ENCODE measurements around the gene SPART. TPM values are rescaled to one million over a fixed set of nuclear protein-coding genes. Genes with fewer than 3 reads are reported as not detected.

SPART gene
- polyA plus RNA-seq, 1 of the 3 experiments (the other 2 are of a cell fraction): 4.8 TPM

DNA sequence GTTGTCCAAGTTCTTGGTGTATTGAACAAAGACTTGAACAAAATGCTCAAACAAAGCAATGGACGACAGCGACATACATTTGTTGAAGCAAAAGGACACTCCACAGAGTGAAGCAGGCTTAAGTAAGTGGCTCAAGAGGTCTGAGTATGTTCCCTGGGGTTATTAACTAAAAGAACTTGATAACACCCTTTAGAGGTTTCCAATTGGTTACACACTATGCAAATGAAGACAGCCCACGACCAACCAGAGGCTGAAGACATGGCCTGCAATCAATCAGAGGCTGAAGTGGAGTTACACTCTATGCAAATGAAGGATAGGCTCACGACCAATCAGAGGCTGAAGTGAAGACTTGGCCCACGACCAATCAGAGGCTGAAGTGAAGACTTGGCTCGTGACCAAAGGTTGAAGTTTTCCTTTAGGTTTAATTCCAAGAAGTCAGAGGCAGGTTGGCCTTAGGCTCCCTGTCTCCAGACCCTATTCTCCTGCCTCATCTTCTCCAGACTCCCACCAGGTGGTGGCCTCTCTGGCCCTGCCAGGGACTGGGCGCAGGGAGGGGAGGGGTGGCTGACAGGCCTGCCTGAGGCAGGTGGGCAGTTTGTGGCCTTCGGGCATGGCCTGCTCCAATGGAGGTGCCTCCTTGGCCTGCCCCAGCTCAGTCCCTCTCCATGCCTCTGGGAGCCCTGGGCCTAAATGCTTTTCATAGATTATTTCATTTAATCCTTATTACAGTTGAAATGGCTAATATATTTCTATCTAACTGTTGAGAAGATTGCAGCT, 86.6 kb downstream of the SPART start:
- 61% methylated on average over 7 of the region's 8 CpGs for WGBS (ENCODE audit: low lambda C conversion rate)
- POLR2A ChIA-PET: no interaction called here
- H2AFZ ChIP-seq (ENCODE audit: low read depth): no peak overlapping the region
- no peak for DNase-seq
- no peak overlapping the region for H3K4me3 ChIP-seq (ENCODE audit: low read depth in 2 of 2, low read length in 1 of 2)
- H3K27me3 ChIP-seq (ENCODE audit: insufficient read depth): no peaks in the 10 kb centered on the region
- H3K9me3 ChIP-seq: no peaks in the 10 kb centered on the region
- CTCF ChIA-PET: interaction anchor here (0.6 kb wide), 1 partner anchor 260 kb away, joined by 3 read pairs; no protein-coding TSS in a partner anchor
- H3K27ac ChIP-seq (ENCODE audit: low read depth in 2 of 2, low read length in 1 of 2): no peak overlapping the region
- H3K4me1 ChIP-seq (ENCODE audit: control insufficient read depth in 1 of 2, insufficient read depth in 2 of 2, low read depth in 1 of 2, low read length in 1 of 2): no peaks in the 10 kb centered on the region
- H3K9ac ChIP-seq: no peak overlapping the region
- H3K79me2 ChIP-seq (ENCODE audit: insufficient read depth): no peaks in the 10 kb centered on the region
- no peak overlapping the region for H3K4me2 ChIP-seq
- TF ChIP-seq, protein P1, sequence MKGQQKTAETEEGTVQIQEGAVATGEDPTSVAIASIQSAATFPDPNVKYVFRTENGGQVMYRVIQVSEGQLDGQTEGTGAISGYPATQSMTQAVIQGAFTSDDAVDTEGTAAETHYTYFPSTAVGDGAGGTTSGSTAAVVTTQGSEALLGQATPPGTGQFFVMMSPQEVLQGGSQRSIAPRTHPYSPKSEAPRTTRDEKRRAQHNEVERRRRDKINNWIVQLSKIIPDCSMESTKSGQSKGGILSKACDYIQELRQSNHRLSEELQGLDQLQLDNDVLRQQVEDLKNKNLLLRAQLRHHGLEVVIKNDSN (IDR thresholded peaks at IDR 0.05; ENCODE audit: borderline replicate concordance, low read depth): no peak
- TF ChIP-seq RFX5 (IDR thresholded peaks at IDR 0.05; ENCODE audit: low read length): no peak
- no peaks in the 10 kb centered on the region for H3K9me2 ChIP-seq
- H3F3A ChIP-seq (replicated peaks; ENCODE audit: insufficient read depth): no peaks in the 10 kb centered on the region
- no peaks in the 10 kb centered on the region for H3K36me3 ChIP-seq (replicated peaks in 1 of 2; ENCODE audit: control insufficient read depth in 1 of 2, insufficient read depth in 2 of 2, low read length in 1 of 2)
- H4K20me1 ChIP-seq (ENCODE audit: insufficient read depth): no peaks in the 10 kb centered on the region

DNA sequence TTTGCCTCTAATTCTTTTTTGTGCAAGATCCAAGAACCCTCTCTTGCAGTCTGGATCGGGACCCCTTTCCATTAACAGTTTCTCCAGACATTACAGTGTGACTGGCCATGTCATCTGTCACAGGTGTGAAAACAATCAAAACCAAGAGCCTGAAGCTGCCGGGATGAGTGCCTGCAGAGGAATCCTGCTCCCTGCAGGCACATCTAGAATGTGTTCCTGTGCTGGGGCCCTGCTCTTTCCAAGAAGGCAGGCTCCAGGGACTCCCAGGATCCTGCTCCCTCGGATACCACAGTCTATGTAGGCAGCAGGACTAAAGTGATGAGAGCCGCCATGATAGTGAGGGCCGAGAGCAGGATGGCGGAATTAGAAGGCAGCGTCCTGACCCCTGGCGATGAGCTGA, 87.4 kb downstream of the SPART start:
- H3K4me3 ChIP-seq (ENCODE audit: low read depth in 2 of 2, low read length in 1 of 2): no peak overlapping the region
- WGBS (ENCODE audit: low lambda C conversion rate): 70% methylated on average over 8 of the region's 8 CpGs
- H3K27me3 ChIP-seq (ENCODE audit: insufficient read depth): no peaks in the 10 kb centered on the region
- TF ChIP-seq GATA2 (CRISPR knock-in tag; IDR thresholded peaks at IDR 0.05): no peak
- TF ChIP-seq, protein P2, sequence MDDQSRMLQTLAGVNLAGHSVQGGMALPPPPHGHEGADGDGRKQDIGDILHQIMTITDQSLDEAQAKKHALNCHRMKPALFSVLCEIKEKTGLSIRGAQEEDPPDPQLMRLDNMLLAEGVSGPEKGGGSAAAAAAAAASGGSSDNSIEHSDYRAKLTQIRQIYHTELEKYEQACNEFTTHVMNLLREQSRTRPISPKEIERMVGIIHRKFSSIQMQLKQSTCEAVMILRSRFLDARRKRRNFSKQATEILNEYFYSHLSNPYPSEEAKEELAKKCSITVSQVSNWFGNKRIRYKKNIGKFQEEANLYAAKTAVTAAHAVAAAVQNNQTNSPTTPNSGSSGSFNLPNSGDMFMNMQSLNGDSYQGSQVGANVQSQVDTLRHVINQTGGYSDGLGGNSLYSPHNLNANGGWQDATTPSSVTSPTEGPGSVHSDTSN (IDR thresholded peaks at IDR 0.05): no peak
- TF ChIP-seq SIN3A (IDR thresholded peaks at IDR 0.05; ENCODE audit: borderline replicate concordance, low read depth, low read length): no peak
- no peak for TF ChIP-seq TEAD4 (IDR thresholded peaks at IDR 0.05; ENCODE audit: borderline replicate concordance, insufficient read depth)
- TF ChIP-seq NFIC (IDR thresholded peaks at IDR 0.05; ENCODE audit: borderline replicate concordance): no peak
- TF ChIP-seq CHD2 (IDR thresholded peaks at IDR 0.05; ENCODE audit: low read length, partially characterized antibody): no peak
- TF ChIP-seq FOSL2 (IDR thresholded peaks at IDR 0.05; ENCODE audit: borderline replicate concordance, low read depth): no peak
- no peak for TF ChIP-seq TAF1 (IDR thresholded peaks at IDR 0.05; ENCODE audit: borderline replicate concordance, low read depth, low read length)
- TF ChIP-seq NRF1 (IDR thresholded peaks at IDR 0.05; ENCODE audit: low read depth, low read length): no peak
- TF ChIP-seq, protein P3, sequence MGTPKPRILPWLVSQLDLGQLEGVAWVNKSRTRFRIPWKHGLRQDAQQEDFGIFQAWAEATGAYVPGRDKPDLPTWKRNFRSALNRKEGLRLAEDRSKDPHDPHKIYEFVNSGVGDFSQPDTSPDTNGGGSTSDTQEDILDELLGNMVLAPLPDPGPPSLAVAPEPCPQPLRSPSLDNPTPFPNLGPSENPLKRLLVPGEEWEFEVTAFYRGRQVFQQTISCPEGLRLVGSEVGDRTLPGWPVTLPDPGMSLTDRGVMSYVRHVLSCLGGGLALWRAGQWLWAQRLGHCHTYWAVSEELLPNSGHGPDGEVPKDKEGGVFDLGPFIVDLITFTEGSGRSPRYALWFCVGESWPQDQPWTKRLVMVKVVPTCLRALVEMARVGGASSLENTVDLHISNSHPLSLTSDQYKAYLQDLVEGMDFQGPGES (IDR thresholded peaks at IDR 0.05; ENCODE audit: low read depth, low read length): no peak
- no peak for TF ChIP-seq SMC3 (IDR thresholded peaks at IDR 0.05; ENCODE audit: low read depth, low read length)
- TF ChIP-seq EZH2phosphoT487 (IDR thresholded peaks at IDR 0.05; ENCODE audit: borderline replicate concordance, low read depth): no peak
- TF ChIP-seq, protein P4, sequence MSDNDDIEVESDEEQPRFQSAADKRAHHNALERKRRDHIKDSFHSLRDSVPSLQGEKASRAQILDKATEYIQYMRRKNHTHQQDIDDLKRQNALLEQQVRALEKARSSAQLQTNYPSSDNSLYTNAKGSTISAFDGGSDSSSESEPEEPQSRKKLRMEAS (IDR thresholded peaks at IDR 0.05; ENCODE audit: low read depth): no peak
- no peak for TF ChIP-seq RAD21 (IDR thresholded peaks at IDR 0.05; ENCODE audit: low read length)
- no peak for TF ChIP-seq GABPA (IDR thresholded peaks at IDR 0.05; ENCODE audit: low read depth)
- TF ChIP-seq, protein P1 (IDR thresholded peaks at IDR 0.05; ENCODE audit: borderline replicate concordance, low read depth): no peak
- TF ChIP-seq JUND (IDR thresholded peaks at IDR 0.05): no peak
- no peaks in the 10 kb centered on the region for H3K79me2 ChIP-seq (ENCODE audit: insufficient read depth)
- H3K9me3 ChIP-seq: no peaks in the 10 kb centered on the region
- H3K4me1 ChIP-seq (ENCODE audit: control insufficient read depth in 1 of 2, insufficient read depth in 2 of 2, low read depth in 1 of 2, low read length in 1 of 2): no peaks in the 10 kb centered on the region
- ChIA-PET POLR2A (no interaction called here), CTCF (interaction anchor here (0.6 kb wide), 1 partner anchor 260 kb away, joined by 3 read pairs; no protein-coding TSS in a partner anchor)
- no peak overlapping the region for H2AFZ ChIP-seq (ENCODE audit: low read depth)
- H3K27ac ChIP-seq (ENCODE audit: low read depth in 2 of 2, low read length in 1 of 2): no peak overlapping the region
- H4K20me1 ChIP-seq (ENCODE audit: insufficient read depth): no peaks in the 10 kb centered on the region
- no peak overlapping the region for H3K9ac ChIP-seq
- H3K9me2 ChIP-seq: no peaks in the 10 kb centered on the region
- H3F3A ChIP-seq (replicated peaks; ENCODE audit: insufficient read depth): no peaks in the 10 kb centered on the region
- no peaks in the 10 kb centered on the region for H3K36me3 ChIP-seq (replicated peaks in 1 of 2; ENCODE audit: control insufficient read depth in 1 of 2, insufficient read depth in 2 of 2, low read length in 1 of 2)
- DNase-seq: no peak
- H3K4me2 ChIP-seq: no peak overlapping the region

Data from SK-N-SH (cell line).